ENCODE results near the gene ZKSCAN8.
A peak's percentile ranks its signal among the peaks of the same experiment; 100 is the strongest.

ZKSCAN8 gene

DNA sequence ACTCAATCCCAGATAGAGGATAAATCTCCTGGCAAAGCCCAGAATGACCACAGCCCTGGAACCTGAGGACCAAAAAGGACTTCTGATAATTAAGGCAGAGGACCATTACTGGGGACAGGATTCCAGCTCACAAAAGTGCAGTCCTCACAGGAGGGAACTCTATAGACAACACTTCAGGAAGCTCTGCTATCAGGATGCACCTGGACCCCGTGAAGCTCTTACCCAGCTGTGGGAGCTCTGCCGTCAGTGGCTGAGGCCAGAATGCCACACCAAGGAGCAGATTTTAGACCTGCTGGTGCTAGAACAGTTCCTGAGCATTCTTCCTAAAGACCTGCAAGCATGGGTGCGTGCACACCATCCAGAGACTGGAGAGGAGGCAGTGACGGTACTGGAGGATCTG is 16.3 kb upstream of the ZKSCAN8 start:
- peaks cover 50% of the 10 kb centered on the region for H3K36me3 ChIP-seq (ENCODE audit: insufficient read depth, insufficient read length, low read length)
- no peaks in the 10 kb centered on the region for H3K9me3 ChIP-seq (ENCODE audit: insufficient read depth, low read length)
- H3K27me3 ChIP-seq (ENCODE audit: insufficient read depth, insufficient read length) = no peaks in the 10 kb centered on the region
- TF ChIP-seq SUZ12 (IDR thresholded peaks at IDR 0.05; ENCODE audit: extremely low read depth, insufficient read depth, insufficient read length) (no peak), YY1 (IDR thresholded peaks at IDR 0.05; ENCODE audit: insufficient read depth, insufficient read length) (no peak), ZNF274 (IDR thresholded peaks at IDR 0.05; ENCODE audit: low read depth, low read length) (no peak)
- DNase-seq (ENCODE audit: low read depth, low spot score) = no peak
- H3K4me3 ChIP-seq (ENCODE audit: insufficient read length, low read depth) = no peak overlapping the region
- no peak overlapping the region for H3K9ac ChIP-seq (ENCODE audit: insufficient read length, low read depth)
- H3K4me1 ChIP-seq (ENCODE audit: insufficient read depth, insufficient read length) = no peaks in the 10 kb centered on the region

DNA sequence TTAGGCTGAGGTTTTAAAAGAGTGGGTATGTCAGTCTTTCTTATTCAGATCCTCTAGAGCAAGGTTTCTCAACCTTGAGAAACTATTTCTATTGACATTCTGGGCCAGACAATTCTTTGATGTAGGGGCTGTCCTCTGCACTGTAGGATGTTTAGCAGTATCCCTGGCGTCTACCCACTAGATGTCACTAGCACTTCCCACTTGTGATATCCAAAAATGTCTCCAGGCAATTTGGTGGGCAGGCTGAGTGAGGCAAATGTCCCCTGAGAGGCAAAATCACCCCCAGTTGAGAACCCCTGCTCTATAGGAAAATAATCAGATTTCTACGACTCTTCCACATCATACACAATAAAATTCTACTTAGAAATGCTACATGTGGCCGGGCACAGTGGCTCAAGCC is 7.7 kb upstream of the ZKSCAN8 start:
- H3K9ac ChIP-seq (ENCODE audit: insufficient read length, low read depth) = no peak overlapping the region
- peaks cover 32% of the 10 kb centered on the region for H3K36me3 ChIP-seq (ENCODE audit: insufficient read depth, insufficient read length, low read length)
- no peak for DNase-seq (ENCODE audit: low read depth, low spot score)
- H3K4me3 ChIP-seq (ENCODE audit: insufficient read length, low read depth) = no peak overlapping the region
- H3K9me3 ChIP-seq (ENCODE audit: insufficient read depth, low read length) = no peaks in the 10 kb centered on the region
- no peaks in the 10 kb centered on the region for H3K4me1 ChIP-seq (ENCODE audit: insufficient read depth, insufficient read length)
- H3K27me3 ChIP-seq (ENCODE audit: insufficient read depth, insufficient read length) = no peaks in the 10 kb centered on the region
- no peak for TF ChIP-seq SUZ12 (IDR thresholded peaks at IDR 0.05; ENCODE audit: extremely low read depth, insufficient read depth, insufficient read length)
- no peak for TF ChIP-seq ZNF274 (IDR thresholded peaks at IDR 0.05; ENCODE audit: low read depth, low read length)
- TF ChIP-seq YY1 (IDR thresholded peaks at IDR 0.05; ENCODE audit: insufficient read depth, insufficient read length) = no peak

DNA sequence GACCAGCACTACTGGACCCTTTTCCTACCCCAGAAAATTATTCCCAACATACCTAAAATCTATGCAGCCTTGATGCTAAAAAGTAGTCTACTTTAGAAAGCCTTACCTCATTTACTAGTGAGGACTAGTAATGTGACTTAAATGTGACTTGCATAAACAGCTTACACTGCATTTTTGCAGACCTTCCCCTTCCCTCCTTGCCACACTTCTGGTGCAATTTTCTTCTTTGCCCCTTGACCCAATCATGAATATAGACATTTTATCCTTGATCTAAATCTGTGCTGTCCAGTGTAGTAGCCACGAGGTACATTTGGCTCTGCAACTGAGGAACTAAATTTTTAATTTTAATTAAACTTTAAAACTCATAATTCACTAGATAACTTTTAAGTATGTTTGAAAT is 7.0 kb upstream of the ZKSCAN8 start:
- no peaks in the 10 kb centered on the region for H3K4me1 ChIP-seq (ENCODE audit: insufficient read depth, insufficient read length)
- H3K27me3 ChIP-seq (ENCODE audit: insufficient read depth, insufficient read length) = peaks cover 4% of the 10 kb centered on the region
- no peak for DNase-seq (ENCODE audit: low read depth, low spot score)
- H3K9me3 ChIP-seq (ENCODE audit: insufficient read depth, low read length) = no peaks in the 10 kb centered on the region
- no peak overlapping the region for H3K4me3 ChIP-seq (ENCODE audit: insufficient read length, low read depth)
- H3K36me3 ChIP-seq (ENCODE audit: insufficient read depth, insufficient read length, low read length) = peaks cover 27% of the 10 kb centered on the region
- H3K9ac ChIP-seq (ENCODE audit: insufficient read length, low read depth) = no peak overlapping the region
- TF ChIP-seq SUZ12 (IDR thresholded peaks at IDR 0.05; ENCODE audit: extremely low read depth, insufficient read depth, insufficient read length) (no peak), YY1 (IDR thresholded peaks at IDR 0.05; ENCODE audit: insufficient read depth, insufficient read length) (no peak), ZNF274 (IDR thresholded peaks at IDR 0.05; ENCODE audit: low read depth, low read length) (no peak)

DNA sequence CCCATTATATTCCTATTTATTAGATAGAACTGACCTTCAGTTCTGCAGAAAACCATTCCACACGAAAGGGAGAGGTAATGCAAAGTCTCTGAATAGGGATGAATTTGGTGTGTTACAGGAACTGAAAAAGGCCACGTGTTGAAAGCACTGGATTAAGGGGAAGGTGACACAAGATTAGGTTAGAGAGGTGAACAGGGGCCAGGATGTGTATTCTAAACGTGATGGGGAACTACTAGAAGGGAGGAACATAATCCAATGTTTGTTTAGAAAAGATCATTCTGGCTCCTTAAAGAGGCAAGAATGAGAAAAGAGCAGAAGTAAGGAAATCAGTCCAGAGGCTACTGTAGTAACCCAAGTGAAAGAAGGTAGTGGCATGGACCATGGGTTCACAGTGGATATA is 6.3 kb upstream of the ZKSCAN8 start:
- Histone ChIP-seq H3K4me3 (ENCODE audit: insufficient read length, low read depth) (no peak overlapping the region), H3K4me1 (ENCODE audit: insufficient read depth, insufficient read length) (no peaks in the 10 kb centered on the region), H3K27me3 (ENCODE audit: insufficient read depth, insufficient read length) (peaks cover 9% of the 10 kb centered on the region), H3K9me3 (ENCODE audit: insufficient read depth, low read length) (no peaks in the 10 kb centered on the region), H3K36me3 (ENCODE audit: insufficient read depth, insufficient read length, low read length) (peaks cover 22% of the 10 kb centered on the region), H3K9ac (ENCODE audit: insufficient read length, low read depth) (peak overlapping the region; percentile 5)
- no peak for DNase-seq (ENCODE audit: low read depth, low spot score)
- TF ChIP-seq YY1 (IDR thresholded peaks at IDR 0.05; ENCODE audit: insufficient read depth, insufficient read length) = no peak

DNA sequence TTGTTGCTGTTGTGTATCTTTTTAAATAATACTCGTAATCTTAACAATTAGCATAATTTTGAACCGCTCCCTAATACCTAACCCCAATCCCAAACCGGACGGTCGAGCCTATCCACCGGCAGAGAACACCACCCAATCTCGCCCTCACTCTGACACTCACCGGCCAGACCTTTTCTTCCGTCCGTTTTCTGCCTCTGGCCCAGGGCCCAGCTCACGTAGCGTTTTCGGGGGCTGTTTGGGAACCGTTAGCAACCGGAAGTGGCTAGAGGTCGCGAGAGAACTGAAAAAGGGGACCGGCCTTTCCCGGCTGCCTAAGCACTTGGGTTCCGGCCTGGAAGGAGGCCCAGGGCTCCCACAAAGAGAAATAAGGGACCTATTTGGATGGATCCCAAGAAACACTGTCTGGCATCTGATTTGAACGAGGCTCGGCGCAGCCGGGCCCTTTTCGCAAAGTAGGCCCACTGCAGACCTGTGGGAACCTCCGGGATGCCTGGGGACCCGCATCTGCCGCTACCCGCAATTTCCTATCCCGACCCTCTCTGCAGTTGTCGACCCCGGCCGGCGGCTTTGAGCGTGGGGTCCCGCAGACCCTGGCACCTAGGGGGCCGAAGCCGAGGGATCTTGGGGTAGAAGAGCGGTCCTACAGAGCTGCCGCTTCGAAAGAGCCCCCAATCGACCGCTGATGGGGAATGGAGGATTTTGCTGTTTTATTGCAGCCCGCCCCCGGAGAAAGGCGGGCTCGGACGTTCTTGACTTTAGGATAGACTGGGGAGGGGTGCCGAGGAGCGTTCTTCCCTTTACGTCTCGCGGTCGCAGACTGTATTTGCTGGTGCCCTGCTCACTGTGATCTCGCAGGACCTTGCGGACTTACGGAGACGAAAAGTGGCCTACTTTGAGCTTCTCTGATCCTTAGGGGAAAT is 4.8 kb upstream of the ZKSCAN8 start:
- peak overlapping the region; percentile 70 for H3K4me3 ChIP-seq (ENCODE audit: insufficient read length, low read depth)
- TF ChIP-seq ZNF274 (IDR thresholded peaks at IDR 0.05; ENCODE audit: low read depth, low read length) = no peak
- TF ChIP-seq SUZ12 (IDR thresholded peaks at IDR 0.05; ENCODE audit: extremely low read depth, insufficient read depth, insufficient read length) = no peak
- TF ChIP-seq YY1 (IDR thresholded peaks at IDR 0.05; ENCODE audit: insufficient read depth, insufficient read length) = no peak
- peak; percentile 80 for DNase-seq (ENCODE audit: low read depth, low spot score)
- no peaks in the 10 kb centered on the region for H3K4me1 ChIP-seq (ENCODE audit: insufficient read depth, insufficient read length)
- peaks cover 17% of the 10 kb centered on the region for H3K36me3 ChIP-seq (ENCODE audit: insufficient read depth, insufficient read length, low read length)
- no peaks in the 10 kb centered on the region for H3K9me3 ChIP-seq (ENCODE audit: insufficient read depth, low read length)
- peaks cover 20% of the 10 kb centered on the region for H3K27me3 ChIP-seq (ENCODE audit: insufficient read depth, insufficient read length)
- peak overlapping the region; percentile 77 for H3K9ac ChIP-seq (ENCODE audit: insufficient read length, low read depth)

DNA sequence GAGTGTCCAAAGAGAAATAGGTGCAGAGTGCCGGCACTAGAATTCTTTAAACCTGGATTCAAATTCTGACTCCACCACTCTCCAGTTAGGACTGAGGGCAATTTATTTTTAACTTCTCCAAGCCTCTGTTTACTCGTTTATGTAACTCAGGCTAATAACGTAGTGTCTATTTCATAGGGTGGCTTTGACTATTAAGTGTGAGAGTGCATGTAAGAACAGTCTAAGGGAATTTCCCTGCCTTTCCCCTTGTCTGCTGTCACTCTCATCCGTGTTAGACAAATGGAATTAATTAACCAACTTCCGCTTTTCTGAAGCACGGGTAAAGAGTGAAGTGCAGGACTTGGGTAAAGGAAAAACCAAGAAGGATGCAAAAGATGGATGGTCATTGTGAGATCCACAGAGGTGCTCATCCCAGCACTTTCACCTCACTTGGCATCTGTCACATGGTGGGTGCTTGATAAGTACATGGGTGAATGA is 4.1 kb upstream of the ZKSCAN8 start:
- no peaks in the 10 kb centered on the region for H3K9me3 ChIP-seq (ENCODE audit: insufficient read depth, low read length)
- H3K27me3 ChIP-seq (ENCODE audit: insufficient read depth, insufficient read length) = peaks cover 20% of the 10 kb centered on the region
- H3K4me3 ChIP-seq (ENCODE audit: insufficient read length, low read depth) = peak overlapping the region; percentile 70
- H3K36me3 ChIP-seq (ENCODE audit: insufficient read depth, insufficient read length, low read length) = peaks cover 12% of the 10 kb centered on the region
- no peaks in the 10 kb centered on the region for H3K4me1 ChIP-seq (ENCODE audit: insufficient read depth, insufficient read length)
- no peak for DNase-seq (ENCODE audit: low read depth, low spot score)
- TF ChIP-seq YY1 (IDR thresholded peaks at IDR 0.05; ENCODE audit: insufficient read depth, insufficient read length) (no peak), SUZ12 (IDR thresholded peaks at IDR 0.05; ENCODE audit: extremely low read depth, insufficient read depth, insufficient read length) (no peak), ZNF274 (IDR thresholded peaks at IDR 0.05; ENCODE audit: low read depth, low read length) (no peak)
- H3K9ac ChIP-seq (ENCODE audit: insufficient read length, low read depth) = peak overlapping the region; percentile 77

DNA sequence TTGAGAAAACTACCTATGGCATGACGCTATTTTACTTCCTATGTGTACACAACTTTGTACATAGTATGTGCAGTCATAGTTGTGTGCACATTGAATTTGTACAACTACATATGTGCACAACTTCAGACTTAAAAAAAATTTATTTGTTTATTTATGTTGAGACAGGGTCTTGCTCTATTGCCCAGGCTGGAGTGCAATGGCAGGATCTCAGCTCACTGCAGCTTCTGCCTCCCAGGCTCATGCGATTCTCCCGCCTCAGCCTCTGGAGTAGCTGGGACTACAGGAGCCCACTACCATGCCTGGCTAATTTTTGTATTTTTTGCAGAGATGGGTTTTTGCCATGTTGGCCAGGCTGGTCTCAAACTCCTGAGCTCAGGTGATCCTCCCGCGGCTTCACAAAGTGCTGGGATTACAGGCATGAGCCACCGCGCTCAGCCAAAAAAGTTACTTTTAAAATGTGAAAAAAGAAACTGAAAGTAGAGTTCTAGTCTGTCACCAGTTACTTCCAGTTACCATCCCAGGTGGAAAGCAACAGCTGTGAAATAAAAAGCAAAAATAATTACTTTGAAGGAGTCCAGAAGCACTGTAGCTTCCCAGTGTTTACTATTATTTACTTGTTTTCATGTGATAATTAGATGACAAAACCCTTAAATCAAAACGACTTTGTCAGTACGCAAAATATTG is 1.7 kb upstream of the ZKSCAN8 start:
- Histone ChIP-seq H3K9ac (ENCODE audit: insufficient read length, low read depth) (no peak overlapping the region), H3K36me3 (ENCODE audit: insufficient read depth, insufficient read length, low read length) (peaks cover 14% of the 10 kb centered on the region), H3K4me3 (ENCODE audit: insufficient read length, low read depth) (no peak overlapping the region), H3K9me3 (ENCODE audit: insufficient read depth, low read length) (no peaks in the 10 kb centered on the region), H3K4me1 (ENCODE audit: insufficient read depth, insufficient read length) (no peaks in the 10 kb centered on the region), H3K27me3 (ENCODE audit: insufficient read depth, insufficient read length) (peaks cover 20% of the 10 kb centered on the region)
- DNase-seq (ENCODE audit: low read depth, low spot score) = no peak
- TF ChIP-seq SUZ12 (IDR thresholded peaks at IDR 0.05; ENCODE audit: extremely low read depth, insufficient read depth, insufficient read length) (no peak), YY1 (IDR thresholded peaks at IDR 0.05; ENCODE audit: insufficient read depth, insufficient read length) (no peak), ZNF274 (IDR thresholded peaks at IDR 0.05; ENCODE audit: low read depth, low read length) (no peak)
